Duodenal mucosa (tissue), 2 donors: ENCODE measurements around the gene SUCNR1.

ENCODE experiments used
- H3K27ac ChIP-seq: one replicate; pipeline ENCODE4 v1.7.0; 2013; ENCODE audit warnings: low read depth, low read length
- H3K27me3 ChIP-seq, 2 donors: one replicate each; pipeline ENCODE4 v1.7.0; 2013; ENCODE audit warnings: low read length in 2 of 2, control low read depth in 1 of 2; ENCODE audit not compliant: insufficient read depth in 2 of 2, control insufficient read depth in 1 of 2
- H3K36me3 ChIP-seq, 2 donors: one replicate each; pipeline ENCODE4 v1.7.0; 2013; ENCODE audit warnings: low read length in 2 of 2, control low read depth in 1 of 2; ENCODE audit not compliant: insufficient read depth in 2 of 2, control insufficient read depth in 1 of 2
- H3K4me1 ChIP-seq, 2 donors: one replicate each; pipeline ENCODE4 v1.7.0; 2013; ENCODE audit warnings: low read length in 2 of 2, control low read depth in 1 of 2; ENCODE audit not compliant: insufficient read depth in 2 of 2, control insufficient read depth in 1 of 2
- H3K4me3 ChIP-seq, 2 donors: one replicate each; pipeline ENCODE4 v1.7.0; 2013; ENCODE audit warnings: low read length in 2 of 2, low read depth in 1 of 2
- H3K9ac ChIP-seq, 2 donors: one replicate each; pipeline ENCODE4 v1.7.0; 2013; ENCODE audit warnings: low read length in 2 of 2, low read depth in 1 of 2
- H3K9me3 ChIP-seq, 2 donors: one replicate each; pipeline ENCODE4 v1.7.0; 2013; ENCODE audit warnings: low read length in 2 of 2, control low read depth in 1 of 2; ENCODE audit not compliant: control insufficient read depth in 1 of 2

Gene SUCNR1

DNA sequence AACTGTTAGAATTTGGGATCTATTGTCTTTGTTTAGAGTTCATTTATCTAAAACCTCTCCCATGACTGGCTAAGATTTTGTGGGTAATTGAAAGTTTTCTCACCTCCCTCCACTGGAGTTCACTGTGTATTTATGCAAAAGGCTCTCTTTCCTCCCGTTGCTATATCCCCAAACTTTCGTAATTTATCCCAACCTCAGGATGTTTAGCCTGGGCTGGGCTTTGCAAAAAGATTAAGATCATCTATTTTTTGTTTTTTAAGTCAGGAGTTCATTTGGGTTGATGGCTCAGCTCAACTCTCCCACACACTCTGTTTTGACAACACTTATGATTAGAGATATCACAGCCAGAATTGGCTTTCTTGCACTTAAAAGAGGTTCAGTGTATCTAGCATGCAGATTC, 27.0 kb downstream of the SUCNR1 start:
- H3K9ac ChIP-seq = no peak overlapping the region
- no peaks in the 10 kb centered on the region for H3K9me3 ChIP-seq
- peaks cover 0 to 15% of the 10 kb centered on the region in 2 donors for H3K4me1 ChIP-seq
- H3K36me3 ChIP-seq = no peaks in the 10 kb centered on the region
- no peak overlapping the region for H3K27ac ChIP-seq
- H3K4me3 ChIP-seq = no peak overlapping the region
- H3K27me3 ChIP-seq = no peaks in the 10 kb centered on the region

DNA sequence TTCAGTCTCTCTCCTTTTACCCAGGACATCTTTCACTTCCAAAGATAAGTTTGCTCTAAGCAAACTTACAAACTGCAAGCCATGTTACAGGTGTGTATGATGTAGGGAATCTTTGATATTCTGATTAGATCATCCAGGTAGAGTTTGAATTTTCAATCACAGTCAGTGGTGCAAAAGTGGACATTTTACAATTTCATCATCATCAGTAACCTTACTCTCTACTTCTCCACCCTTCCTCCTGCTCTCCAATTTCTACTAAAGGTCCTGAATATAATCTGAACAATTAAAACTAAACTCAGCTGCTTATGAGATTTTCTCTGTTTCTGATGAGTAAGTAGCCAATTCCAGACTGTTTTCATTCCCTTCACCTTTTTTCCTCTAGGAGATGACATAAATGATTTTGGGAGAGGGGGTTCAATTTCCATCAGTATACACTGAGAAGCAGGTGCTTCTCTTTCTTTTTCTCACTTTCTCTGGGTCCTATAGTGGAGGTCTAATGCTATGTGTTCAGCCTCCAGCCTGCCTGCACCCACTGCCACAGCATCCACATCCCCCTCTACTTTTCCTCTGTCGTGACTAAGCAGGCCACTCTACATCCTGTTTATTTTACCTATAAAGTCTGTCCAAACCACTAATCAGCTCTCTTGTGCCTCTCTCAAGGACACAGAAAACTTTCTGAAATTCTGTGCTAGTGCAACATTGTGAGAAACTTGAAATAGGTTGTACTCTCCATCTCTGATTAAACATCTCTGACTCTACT, 27.6 kb downstream of the SUCNR1 start:
- Histone ChIP-seq H3K27ac (no peak overlapping the region), H3K9ac (no peak overlapping the region), H3K36me3 (no peaks in the 10 kb centered on the region), H3K27me3 (no peaks in the 10 kb centered on the region), H3K4me1 (peaks cover 0 to 12% of the 10 kb centered on the region in 2 donors), H3K4me3 (no peak overlapping the region), H3K9me3 (no peaks in the 10 kb centered on the region)

DNA sequence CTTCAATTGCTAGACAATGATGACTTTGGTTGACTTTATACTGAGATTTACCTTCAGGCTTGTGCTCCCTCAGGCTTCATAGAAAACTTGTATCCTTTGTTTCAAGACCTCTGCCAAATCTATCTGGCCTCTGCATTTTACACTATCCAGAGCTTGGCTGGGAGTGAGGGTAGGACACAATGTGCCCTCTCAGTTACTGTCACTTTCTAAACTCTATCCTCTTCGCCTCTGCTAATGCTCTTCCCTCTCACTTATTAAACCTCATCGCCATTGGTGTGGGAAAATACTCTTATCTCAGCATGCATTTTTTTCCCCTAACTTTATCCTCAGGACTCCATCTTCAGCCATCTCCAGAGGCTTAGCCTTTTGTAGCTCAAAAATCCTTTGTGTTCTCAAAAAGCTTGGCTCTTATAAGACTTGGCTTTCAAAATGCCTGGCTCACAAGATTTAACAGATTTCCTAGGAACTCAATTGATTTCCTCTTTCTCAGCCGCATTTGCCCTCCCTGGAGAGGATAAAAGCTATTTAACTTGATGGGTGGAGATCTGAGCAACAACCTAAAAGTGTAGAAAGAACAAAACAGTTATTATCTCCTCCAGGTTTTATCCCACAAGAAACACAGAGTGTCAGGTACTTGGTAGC, 28.3 kb downstream of the SUCNR1 start:
- no peaks in the 10 kb centered on the region for H3K9me3 ChIP-seq
- no peak overlapping the region for H3K27ac ChIP-seq
- H3K4me3 ChIP-seq = no peak overlapping the region
- no peak overlapping the region for H3K9ac ChIP-seq
- peaks cover 0 to 10% of the 10 kb centered on the region in 2 donors for H3K4me1 ChIP-seq
- no peaks in the 10 kb centered on the region for H3K27me3 ChIP-seq
- no peaks in the 10 kb centered on the region for H3K36me3 ChIP-seq

DNA sequence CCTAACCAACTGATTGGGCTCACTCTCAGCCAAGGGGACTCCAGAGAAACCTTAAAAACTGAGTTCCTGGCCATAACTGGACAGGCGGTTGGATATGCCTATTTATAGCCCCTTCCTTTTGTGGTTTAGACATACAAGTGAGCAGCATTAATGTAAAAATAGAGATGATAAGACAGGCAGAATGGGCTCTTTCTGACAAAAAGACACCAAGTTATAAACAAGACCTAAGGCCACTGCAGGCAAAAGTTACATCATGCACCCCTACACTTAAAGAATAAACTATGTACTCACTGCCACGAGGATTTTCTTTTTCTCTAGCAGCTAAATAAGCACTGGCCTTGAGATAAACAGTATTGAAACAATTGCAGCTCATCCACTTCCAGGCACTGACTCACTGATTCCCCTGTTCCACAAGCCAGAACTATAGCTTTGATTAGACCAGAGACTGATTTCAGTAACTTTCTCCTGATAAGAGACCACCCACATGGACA, 30.1 kb downstream of the SUCNR1 start:
- H3K4me1 ChIP-seq = peaks cover 0 to 10% of the 10 kb centered on the region in 2 donors
- no peaks in the 10 kb centered on the region for H3K36me3 ChIP-seq
- H3K27me3 ChIP-seq = no peaks in the 10 kb centered on the region
- no peak overlapping the region for H3K4me3 ChIP-seq
- no peak overlapping the region for H3K27ac ChIP-seq
- H3K9me3 ChIP-seq = no peaks in the 10 kb centered on the region
- no peak overlapping the region for H3K9ac ChIP-seq

DNA sequence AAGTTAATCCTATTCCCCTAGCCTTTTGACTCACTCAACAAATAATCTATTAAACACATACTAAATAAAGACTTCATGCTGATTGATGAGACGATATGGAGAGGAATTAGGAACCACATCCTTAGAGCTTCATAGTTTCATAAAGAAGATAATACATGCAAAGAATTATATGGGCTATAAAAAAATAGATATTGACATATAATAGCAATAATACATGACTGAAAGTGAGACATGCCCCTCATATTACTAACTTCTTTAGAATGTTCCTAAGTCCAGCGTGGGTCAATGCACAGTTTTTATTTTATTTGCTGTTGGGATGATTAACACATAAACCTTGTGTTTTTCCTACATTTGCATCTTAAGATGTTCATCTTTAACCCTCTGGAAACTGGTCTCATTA, 32.2 kb downstream of the SUCNR1 start:
- no peak overlapping the region for H3K9ac ChIP-seq
- H3K36me3 ChIP-seq = no peaks in the 10 kb centered on the region
- H3K27me3 ChIP-seq = no peaks in the 10 kb centered on the region
- H3K27ac ChIP-seq = no peak overlapping the region
- H3K4me3 ChIP-seq = no peak overlapping the region
- H3K9me3 ChIP-seq = no peaks in the 10 kb centered on the region
- peaks cover 0 to 6% of the 10 kb centered on the region in 2 donors for H3K4me1 ChIP-seq

DNA sequence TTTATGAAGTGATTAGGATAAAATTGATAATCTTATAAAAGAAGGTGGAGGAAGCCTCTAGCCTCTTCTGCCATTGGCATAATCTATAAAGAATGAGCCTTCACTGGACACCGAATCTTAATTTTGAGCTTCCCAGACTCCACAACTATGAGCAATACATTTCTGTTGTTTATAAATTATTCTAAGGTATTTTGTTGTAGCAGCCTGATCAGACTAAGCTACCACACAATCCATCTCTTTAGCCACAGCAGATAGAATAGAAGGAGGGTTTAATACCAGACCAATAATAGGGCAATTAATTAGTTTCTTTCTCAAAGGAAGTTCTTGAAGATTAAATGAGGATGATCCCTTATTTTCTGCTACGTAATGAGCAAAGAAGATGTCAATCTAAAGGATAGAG, 33.3 kb downstream of the SUCNR1 start:
- H3K27ac ChIP-seq = no peak overlapping the region
- no peak overlapping the region for H3K4me3 ChIP-seq
- peaks cover 0 to 1% of the 10 kb centered on the region in 2 donors for H3K4me1 ChIP-seq
- H3K9me3 ChIP-seq = peaks cover 3 to 5% of the 10 kb centered on the region in 2 donors
- no peaks in the 10 kb centered on the region for H3K27me3 ChIP-seq
- no peaks in the 10 kb centered on the region for H3K36me3 ChIP-seq
- no peak overlapping the region for H3K9ac ChIP-seq

DNA sequence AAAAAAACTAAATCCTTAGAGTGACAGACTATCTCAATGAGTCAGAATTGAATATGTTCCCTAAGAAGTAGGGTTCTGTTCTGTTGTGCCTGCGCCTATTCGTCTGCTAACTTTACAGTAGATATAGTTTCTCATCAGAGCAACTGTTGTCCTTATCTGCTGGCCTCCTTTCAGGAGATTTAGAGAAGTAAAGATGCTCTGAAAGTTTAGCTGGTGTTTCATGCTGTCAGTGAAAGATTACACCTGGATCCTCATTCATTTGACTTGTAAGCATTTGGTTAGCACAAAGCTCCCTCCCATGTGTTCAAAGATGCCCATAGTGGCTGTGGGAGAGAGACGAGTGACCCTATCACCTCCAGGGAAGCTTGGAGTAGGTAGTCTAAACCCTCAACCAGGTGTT, 35.0 kb downstream of the SUCNR1 start:
- Histone ChIP-seq H3K4me1 (no peaks in the 10 kb centered on the region), H3K36me3 (no peaks in the 10 kb centered on the region), H3K4me3 (no peak overlapping the region), H3K9ac (no peak overlapping the region), H3K27ac (no peak overlapping the region), H3K9me3 (peaks cover 3 to 5% of the 10 kb centered on the region in 2 donors), H3K27me3 (no peaks in the 10 kb centered on the region)

DNA sequence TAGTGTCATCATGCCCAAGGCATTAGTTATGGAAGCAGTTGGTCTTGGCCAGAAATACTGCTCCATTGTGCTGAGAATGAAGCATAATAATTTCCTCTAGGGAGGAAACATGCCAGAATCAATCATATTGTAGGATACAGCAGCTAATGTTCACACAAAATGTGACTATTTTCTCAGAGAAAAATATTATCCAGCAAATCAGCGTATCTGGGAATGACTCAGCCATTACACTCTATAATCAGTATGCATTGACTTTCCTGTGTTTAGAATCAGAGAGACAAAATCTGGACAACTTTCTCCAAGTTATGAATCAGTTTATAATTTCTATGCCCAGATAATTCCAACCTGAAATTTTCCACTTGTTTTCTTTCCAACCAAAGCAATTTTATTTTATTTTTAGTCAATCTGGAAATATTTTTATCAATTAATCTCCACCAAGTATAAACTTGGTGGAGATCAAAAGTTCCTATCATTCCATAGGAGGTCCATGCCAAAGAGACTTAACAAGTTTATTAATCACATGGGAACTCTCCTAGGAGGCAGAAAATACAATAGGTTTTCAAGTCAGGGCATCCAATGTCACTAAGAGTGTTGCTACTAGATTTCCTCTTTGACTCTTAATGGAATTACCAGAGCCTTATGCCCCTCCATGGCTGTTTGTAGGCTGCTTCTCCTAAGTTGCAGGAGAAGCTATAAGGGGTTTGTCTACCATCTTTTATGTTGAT, 36.4 kb downstream of the SUCNR1 start:
- no peaks in the 10 kb centered on the region for H3K36me3 ChIP-seq
- no peaks in the 10 kb centered on the region for H3K4me1 ChIP-seq
- H3K27ac ChIP-seq = no peak overlapping the region
- no peaks in the 10 kb centered on the region for H3K27me3 ChIP-seq
- H3K9me3 ChIP-seq = peaks cover 3 to 5% of the 10 kb centered on the region in 2 donors
- H3K4me3 ChIP-seq = no peak overlapping the region
- H3K9ac ChIP-seq = no peak overlapping the region

DNA sequence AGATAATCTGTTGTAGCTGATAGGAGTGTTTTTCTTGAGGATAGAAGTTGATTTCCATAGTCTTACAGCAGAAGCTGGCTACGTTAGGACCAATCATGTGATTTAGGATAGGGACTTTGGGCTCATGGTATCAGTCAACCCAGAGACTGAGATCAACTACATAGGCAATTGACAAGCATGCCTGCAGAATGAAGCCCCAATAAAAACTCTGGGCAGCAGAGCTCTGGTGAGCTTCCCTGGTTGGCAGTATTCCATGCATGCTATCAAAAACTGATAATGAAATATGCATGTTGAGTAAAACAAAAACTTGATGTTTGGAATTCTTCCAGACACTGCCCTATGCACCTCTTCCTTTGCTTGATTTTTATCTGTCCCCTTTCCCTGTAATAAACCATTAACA, 38.0 kb downstream of the SUCNR1 start:
- H3K4me1 ChIP-seq = no peaks in the 10 kb centered on the region
- H3K4me3 ChIP-seq = no peak overlapping the region
- H3K27ac ChIP-seq = no peak overlapping the region
- no peak overlapping the region for H3K9ac ChIP-seq
- no peaks in the 10 kb centered on the region for H3K27me3 ChIP-seq
- peaks cover 3 to 5% of the 10 kb centered on the region in 2 donors for H3K9me3 ChIP-seq
- no peaks in the 10 kb centered on the region for H3K36me3 ChIP-seq

DNA sequence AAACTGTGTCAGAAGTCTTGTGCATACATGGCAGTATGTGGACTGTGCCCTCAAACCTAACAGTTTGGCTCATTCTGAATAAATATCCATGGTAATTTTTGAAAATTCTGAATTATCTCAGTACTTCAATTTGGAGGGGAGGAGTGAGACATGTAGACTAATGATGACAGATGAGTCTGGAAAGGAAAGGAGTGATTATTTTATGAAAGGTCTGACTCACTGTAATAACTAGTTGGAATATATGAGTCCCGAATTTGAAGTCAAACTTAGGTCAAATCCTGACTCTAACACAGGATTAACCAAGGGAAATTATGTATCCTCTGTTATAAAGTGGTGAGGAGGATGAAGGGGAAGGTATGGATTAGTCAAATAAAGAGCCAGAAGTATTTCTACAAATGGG, 38.6 kb downstream of the SUCNR1 start:
- H3K9me3 ChIP-seq = peaks cover 3 to 5% of the 10 kb centered on the region in 2 donors
- no peaks in the 10 kb centered on the region for H3K4me1 ChIP-seq
- H3K36me3 ChIP-seq = no peaks in the 10 kb centered on the region
- H3K9ac ChIP-seq = no peak overlapping the region
- no peak overlapping the region for H3K27ac ChIP-seq
- no peaks in the 10 kb centered on the region for H3K27me3 ChIP-seq
- H3K4me3 ChIP-seq = no peak overlapping the region
